Activated CD4-positive, CD25-positive, alpha-beta regulatory T cell treated with anti-CD3 and anti-CD28 coated beads, Interleukin-2, amount 50 U/mL, for 72 hours (primary cell): ENCODE measurements around the gene ST3GAL3.
A peak's percentile ranks its signal among the peaks of the same experiment; 100 is the strongest.
"Not testable (repeated sequence)": the region's sequence is repeated elsewhere in the genome, so short reads cannot be mapped to it uniquely, and the experiment has no call there.

Source experiments
- DNase-seq: peaks from one replicate; pipeline ENCODE4 v3.0.0; 2021

Gene ST3GAL3

GRCh38 chr1:43704838-43705237 lies 2.5 kb upstream of the ST3GAL3 start:
- DNase-seq = no peak

- no peak for DNase-seq
These were observed 2.0 kb upstream of the ST3GAL3 start for GRCh38 chr1:43705334-43705733.

DNA sequence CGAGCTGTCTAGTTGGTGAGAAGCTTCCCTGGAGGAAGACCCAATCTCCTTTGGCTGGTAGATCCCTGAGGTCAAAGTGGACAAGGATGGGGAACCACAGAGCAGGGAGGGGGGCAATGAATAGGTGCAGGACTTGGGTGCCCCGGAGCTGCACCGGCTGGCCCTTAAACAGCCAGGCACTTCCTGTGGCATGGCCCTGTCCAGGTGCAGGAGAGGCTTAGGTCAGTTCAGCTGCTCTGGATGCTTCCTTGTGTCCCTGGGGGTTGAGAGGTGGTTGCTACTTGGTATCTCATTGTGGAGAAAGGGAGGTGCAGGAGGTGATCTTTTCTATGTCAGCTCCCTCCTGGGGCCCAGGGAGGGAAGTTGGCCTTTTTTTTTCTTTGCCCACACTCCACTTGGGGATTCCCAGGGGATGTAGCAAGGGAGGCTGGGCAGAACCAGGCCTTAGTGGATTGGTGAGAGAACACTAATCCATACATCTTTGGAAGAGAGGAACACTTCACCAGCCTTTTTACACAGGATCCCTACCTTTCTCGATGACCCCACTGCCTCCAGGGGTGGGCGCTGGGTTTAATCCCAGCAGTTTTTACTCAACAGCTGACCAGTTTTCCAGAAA lies 1.2 kb upstream of the ST3GAL3 start:
- DNase-seq = no peak

DNA sequence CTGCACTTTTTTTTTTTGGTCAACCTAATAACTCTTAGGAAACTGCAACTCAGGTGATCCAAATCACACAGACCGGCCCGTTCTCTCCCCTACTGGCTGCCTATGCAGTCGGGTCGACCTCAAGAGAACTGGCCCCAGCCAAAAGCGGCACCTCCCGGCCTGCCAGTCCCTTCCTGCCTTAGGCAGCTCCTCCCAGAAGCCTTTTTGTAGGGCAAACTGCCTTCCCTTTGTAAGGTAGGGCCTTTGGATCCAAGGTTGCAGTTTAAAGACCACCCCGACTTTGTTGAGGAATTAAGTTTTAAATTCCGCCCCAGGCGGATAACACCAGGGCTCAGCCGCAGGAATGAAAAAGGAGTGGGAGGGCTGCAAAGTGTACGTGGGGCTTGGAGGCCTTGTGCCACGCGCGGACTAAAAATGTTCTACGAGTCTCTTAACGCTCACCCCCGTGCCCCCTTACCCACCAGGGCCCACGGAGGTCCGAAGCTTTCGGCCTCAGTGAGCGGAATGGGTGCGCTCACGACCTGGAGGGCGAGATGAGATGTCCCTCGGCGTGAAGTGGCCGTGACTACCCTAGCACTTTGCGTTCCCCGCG lies 642 bp upstream of the ST3GAL3 start:
- DNase-seq = peak; percentile 33

GRCh38 chr1:43708002-43708410 lies 670 bp downstream of the ST3GAL3 start:
- no peak for DNase-seq

GRCh38 chr1:43711049-43711448 lies 3.7 kb downstream of the ST3GAL3 start:
- DNase-seq = no peak

- no peak for DNase-seq
These were observed 4.4 kb downstream of the ST3GAL3 start for GRCh38 chr1:43711524-43712386.

- no peak for DNase-seq
These were observed 9.4 kb downstream of the ST3GAL3 start for GRCh38 chr1:43716559-43717281.

DNA sequence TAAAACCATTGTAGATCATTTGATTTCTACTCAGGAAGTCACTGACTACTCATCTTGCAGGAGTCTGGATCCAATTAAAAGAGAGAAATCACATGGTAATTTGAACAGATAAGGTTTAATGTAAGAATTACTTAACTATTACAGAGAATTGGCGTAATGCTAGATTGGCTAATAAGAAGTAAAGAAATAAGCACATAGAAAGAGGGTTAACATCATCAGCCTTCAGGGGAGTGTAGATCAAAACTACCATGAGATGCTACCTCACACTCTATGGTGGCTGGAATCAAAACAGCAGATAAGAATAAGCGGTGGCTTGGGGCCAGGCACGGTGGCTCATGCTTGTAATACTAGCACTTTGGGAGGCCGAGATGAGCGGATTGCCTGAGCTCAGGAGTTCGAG lies 11.7 kb downstream of the ST3GAL3 start:
- DNase-seq = no peak

DNA sequence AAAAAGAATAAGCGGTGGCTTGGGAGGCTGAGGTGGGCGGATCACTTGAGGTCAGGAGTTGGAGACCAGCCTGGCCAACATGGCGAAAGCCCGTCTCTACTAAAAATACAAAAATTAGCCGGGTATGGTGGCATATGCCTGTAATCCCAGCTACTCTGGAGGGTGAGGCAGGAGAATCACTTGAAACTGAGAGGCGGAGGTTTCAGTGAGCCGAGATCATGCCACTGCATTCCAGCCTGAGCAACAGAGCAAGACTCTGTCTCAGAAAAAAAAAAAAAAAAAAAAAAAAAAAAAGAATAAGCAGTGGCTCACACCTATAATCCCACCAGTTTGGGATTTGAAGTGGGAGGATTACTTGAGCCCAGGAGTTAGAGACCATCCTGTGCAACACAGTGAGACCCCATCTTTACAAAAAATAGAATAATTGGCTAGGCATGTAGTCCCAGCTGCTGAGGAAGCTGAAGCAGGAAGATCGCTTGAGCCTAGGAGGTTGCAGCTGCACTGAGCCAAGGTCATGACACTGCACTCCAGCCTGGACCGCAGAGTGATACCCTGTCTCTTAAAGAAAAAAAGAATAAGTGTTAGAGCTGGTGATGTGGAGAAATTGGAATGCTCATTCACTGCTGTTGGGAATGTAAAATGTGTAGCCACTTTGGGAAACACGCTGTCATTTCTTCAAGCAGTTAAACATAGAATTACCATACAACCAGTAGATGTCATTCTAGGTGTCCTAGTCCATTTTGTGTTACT lies 12.5 kb downstream of the ST3GAL3 start:
- not testable (repeated sequence) for DNase-seq

GRCh38 chr1:43722810-43723209 lies 15.5 kb downstream of the ST3GAL3 start:
- DNase-seq = no peak

GRCh38 chr1:43729816-43730463 lies 22.6 kb downstream of the ST3GAL3 start:
- DNase-seq = no peak

DNA sequence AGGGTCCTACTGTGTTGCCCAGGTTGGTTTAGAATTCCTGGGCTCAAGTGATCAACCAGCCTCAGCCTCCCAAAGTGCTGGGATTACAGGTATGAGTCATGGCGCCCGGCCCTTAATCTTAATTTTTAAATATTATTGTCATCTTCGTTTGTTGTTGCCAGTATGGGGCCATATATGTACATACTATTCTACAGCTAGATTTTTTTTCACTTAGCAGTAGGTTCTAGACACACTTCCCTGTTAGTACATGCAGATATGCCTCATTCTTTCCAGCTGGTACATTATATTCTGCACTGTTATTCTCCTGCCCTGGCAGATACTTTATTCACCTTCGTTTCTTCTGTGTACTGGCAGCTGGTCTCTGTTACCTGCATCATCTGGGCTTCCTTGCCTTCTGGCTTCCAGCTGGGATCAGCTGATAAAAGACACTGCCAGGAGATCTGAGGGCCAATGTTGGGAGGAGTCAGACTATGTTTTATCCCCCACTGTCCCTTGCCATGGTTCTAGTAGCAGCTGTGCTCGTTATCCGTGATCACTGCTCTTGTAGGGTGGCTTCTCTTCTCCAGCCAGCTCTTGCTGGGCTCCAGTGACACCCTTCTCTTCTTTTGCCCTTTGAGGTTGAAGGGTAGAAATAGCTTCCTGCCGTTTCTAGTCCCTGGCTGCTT lies 24.7 kb downstream of the ST3GAL3 start:
- DNase-seq = no peak

- no peak for DNase-seq
These were observed 29.5 kb downstream of the ST3GAL3 start for GRCh38 chr1:43736819-43737218.

DNA sequence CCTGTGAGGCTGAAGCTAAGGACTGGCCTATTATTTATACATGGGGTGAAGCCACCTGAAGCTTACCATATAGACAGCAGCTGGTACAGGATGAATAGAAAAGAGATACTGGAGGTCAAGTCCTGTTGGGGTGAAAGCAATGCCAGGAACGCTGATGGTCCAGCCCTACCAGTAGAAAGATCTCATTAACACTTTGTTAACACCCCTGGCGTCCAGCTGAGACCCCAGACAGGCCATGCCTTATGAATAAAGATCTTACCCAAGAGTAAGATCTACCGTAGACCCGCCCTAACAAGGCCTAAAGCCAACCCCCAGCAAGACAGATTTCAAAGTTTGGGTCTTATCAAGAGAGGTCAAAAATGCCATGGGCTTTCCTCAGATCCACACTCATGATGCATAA lies 34.7 kb downstream of the ST3GAL3 start:
- DNase-seq = no peak

- DNase-seq = no peak
These were observed 35.9 kb downstream of the ST3GAL3 start for GRCh38 chr1:43743206-43743605.

DNA sequence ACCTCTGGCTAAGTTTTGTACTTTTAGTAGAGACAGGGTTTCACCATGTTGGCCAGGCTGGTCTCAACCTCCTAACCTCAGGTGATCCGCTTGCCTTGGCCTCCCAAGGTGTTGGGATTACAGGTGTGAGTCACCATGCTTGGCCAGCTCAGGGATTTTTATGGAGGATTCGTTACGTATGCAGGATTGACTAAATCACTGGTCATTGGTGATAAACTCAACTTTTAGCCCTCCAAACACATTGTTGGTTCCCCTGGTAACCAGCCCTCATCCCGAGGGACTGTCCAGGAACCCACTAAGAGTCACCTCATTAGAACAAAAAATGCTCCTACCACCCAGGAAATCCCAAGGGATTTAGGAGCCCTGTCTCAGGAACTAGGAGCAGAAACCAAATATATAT lies 40.4 kb downstream of the ST3GAL3 start:
- DNase-seq = no peak

DNA sequence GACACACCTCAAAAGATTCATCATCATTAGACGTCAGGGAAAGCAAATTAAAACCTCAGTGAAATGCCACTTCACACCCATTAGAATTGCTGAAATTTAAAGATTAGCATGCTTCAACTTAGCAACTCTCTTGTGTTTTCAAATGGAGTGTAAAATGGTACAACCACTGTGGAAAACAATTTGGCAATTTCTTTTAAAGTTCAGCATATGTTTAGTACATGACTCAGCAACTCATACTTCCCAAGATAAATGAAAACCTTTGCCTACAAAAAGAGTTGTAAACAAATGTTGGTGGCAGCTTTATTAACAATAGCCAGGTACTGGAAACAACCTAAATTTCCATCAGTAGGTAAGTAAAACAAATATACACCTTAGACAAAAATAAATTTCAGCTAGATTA lies 42.7 kb downstream of the ST3GAL3 start:
- DNase-seq = no peak

DNA sequence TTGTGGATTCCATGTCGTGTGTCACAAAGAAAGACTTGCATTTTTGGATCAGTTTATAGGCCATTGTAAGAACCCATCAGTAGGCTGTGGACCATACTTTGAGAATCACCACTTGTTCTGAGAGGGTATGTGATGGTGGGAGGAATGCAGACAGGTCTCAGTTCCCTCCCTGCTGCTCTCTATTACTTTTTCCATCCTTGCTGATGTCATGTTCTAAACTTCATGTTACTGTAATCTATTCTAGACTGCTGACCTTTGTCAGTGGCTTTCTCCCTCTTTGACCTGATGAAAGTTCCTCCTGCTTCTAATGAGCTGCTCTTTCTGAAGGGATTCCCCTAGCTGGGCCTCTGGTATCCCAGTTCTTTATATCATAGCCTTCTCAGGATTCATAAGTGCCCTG lies 46.1 kb downstream of the ST3GAL3 start:
- no peak for DNase-seq

DNA sequence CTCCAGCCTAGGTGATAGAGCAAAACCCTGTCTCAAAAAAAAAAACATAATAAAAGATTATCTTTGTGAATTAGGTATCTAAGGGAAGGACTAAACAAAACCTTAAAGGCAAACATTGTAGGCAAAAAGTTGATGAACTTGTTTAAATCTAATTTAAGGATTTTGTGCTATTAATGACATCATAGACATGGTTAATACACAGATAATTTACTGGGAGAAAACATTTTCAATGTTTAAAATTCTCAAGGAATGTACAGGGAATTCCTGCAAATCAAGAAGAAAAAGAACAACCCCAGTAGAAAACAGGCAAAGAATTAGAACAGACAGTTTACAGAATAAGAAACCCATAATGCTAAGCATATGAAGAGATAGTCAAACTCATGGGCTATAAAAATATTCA lies 47.6 kb downstream of the ST3GAL3 start:
- DNase-seq = no peak

GRCh38 chr1:43757343-43758053 lies 50.2 kb downstream of the ST3GAL3 start:
- no peak for DNase-seq
